HUES48 (cell line): Measurements from ENCODE around the gene TRMT10C.
"Not testable (repeated sequence)": the region's sequence is repeated elsewhere in the genome, so short reads cannot be mapped to it uniquely, and the experiment has no call there.

Experiments
- H3K27ac ChIP-seq: one replicate; pipeline ENCODE4 v1.7.0; 2013; ENCODE audit warnings: low read depth, low read length, inconsistent platforms
- H3K27me3 ChIP-seq: 2 replicates; pipeline ENCODE4 v1.6.1; 2013; ENCODE audit warnings: mild to moderate bottlenecking, low read length; ENCODE audit not compliant: control insufficient read depth, insufficient read depth
- H3K36me3 ChIP-seq: 2 replicates; pipeline ENCODE4 v1.6.1; 2013; ENCODE audit warnings: low read length; ENCODE audit not compliant: control insufficient read depth, insufficient read depth
- H3K4me1 ChIP-seq: 2 replicates; pipeline ENCODE4 v1.6.1; 2013; ENCODE audit warnings: mild to moderate bottlenecking, low read length; ENCODE audit not compliant: control insufficient read depth, insufficient read depth
- H3K4me3 ChIP-seq: 2 replicates; pipeline ENCODE4 v1.5.1; 2013; ENCODE audit warnings: mild to moderate bottlenecking, low read depth, low read length
- H3K9ac ChIP-seq: 2 replicates; pipeline ENCODE4 v1.6.1; 2013; ENCODE audit warnings: mild to moderate bottlenecking, low read depth, low read length, moderate library complexity
- H3K9me3 ChIP-seq: 2 replicates; pipeline ENCODE4 v1.6.1; 2013; ENCODE audit warnings: low read length; ENCODE audit not compliant: control insufficient read depth, insufficient read depth

TRMT10C gene

GRCh38 chr3:101588616-101589015 lies 26.9 kb downstream of the TRMT10C start:
- Histone ChIP-seq H3K27ac (no peak overlapping the region), H3K9me3 (no peaks in the 10 kb centered on the region), H3K4me1 (no peaks in the 10 kb centered on the region), H3K9ac (no peak overlapping the region), H3K27me3 (no peaks in the 10 kb centered on the region), H3K36me3 (peaks cover 89% of the 10 kb centered on the region), H3K4me3 (no peak overlapping the region)

GRCh38 chr3:101591071-101591470 lies 29.4 kb downstream of the TRMT10C start:
- Histone ChIP-seq H3K27ac (no peak overlapping the region), H3K27me3 (no peaks in the 10 kb centered on the region), H3K9me3 (no peaks in the 10 kb centered on the region), H3K4me3 (no peak overlapping the region), H3K4me1 (no peaks in the 10 kb centered on the region), H3K36me3 (peaks cover 80% of the 10 kb centered on the region), H3K9ac (no peak overlapping the region)

DNA sequence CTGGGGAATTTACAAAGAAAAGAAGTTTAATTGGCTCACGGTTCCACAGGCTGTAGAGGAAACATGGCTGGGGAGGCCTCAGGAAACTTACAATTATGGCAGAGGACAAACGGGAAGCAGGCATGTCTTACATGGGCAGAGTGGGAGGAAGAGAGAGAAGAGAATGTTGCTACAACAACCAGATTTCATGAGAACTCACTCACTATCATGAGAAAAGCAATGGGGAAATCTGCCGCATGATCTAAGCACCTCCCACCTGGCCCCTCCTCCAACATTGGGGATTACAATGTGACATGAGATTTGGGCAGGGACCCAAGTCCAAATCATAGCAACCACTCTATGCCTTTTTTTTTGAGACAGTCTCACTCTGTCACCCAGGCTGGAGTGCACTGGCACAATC lies 41.1 kb downstream of the TRMT10C start:
- Histone ChIP-seq H3K9me3 (no peaks in the 10 kb centered on the region), H3K4me3 (no peak overlapping the region), H3K9ac (no peak overlapping the region), H3K4me1 (no peaks in the 10 kb centered on the region), H3K36me3 (no peaks in the 10 kb centered on the region), H3K27me3 (no peaks in the 10 kb centered on the region), H3K27ac (no peak overlapping the region)

DNA sequence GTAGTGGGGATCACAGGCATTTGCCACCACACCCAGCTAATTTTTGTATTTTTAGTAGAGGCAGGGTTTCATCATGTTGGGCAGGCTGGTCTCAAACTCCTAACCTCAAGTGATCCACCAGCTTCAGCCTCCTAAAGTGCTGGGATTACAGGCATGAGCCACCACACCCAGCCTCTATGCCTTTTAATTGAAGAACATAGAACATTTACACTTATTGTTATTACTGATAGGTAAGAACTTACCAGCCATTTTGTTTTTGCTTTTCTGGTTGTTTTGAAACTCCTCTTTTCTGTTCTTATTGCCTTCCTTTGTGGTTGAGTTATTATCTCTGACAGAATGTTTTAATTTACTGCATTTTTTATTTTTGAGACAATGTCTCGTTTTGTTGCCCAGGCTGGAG lies 41.5 kb downstream of the TRMT10C start:
- no peak overlapping the region for H3K27ac ChIP-seq
- no peaks in the 10 kb centered on the region for H3K36me3 ChIP-seq
- H3K9me3 ChIP-seq, result no peaks in the 10 kb centered on the region
- no peak overlapping the region for H3K9ac ChIP-seq
- H3K4me3 ChIP-seq, result no peak overlapping the region
- no peaks in the 10 kb centered on the region for H3K27me3 ChIP-seq
- no peaks in the 10 kb centered on the region for H3K4me1 ChIP-seq

- H3K36me3 ChIP-seq, H3K9ac ChIP-seq, H3K9me3 ChIP-seq, H3K4me3 ChIP-seq, H3K27me3 ChIP-seq, H3K4me1 ChIP-seq: not testable (repeated sequence)
- H3K27ac ChIP-seq, result peak overlapping the region; percentile 35
Observed at GRCh38 chr3:101605398-101605797, 43.7 kb downstream of the TRMT10C start.

GRCh38 chr3:101611023-101611422 lies 49.4 kb downstream of the TRMT10C start:
- H3K27ac ChIP-seq, result no peak overlapping the region
- no peaks in the 10 kb centered on the region for H3K27me3 ChIP-seq
- H3K4me3 ChIP-seq, result no peak overlapping the region
- H3K36me3 ChIP-seq, result no peaks in the 10 kb centered on the region
- H3K9ac ChIP-seq, result no peak overlapping the region
- no peaks in the 10 kb centered on the region for H3K4me1 ChIP-seq
- H3K9me3 ChIP-seq, result no peaks in the 10 kb centered on the region

GRCh38 chr3:101613014-101613413 lies 51.3 kb downstream of the TRMT10C start:
- H3K9ac ChIP-seq, H3K9me3 ChIP-seq, H3K27me3 ChIP-seq, H3K4me3 ChIP-seq, H3K27ac ChIP-seq, H3K36me3 ChIP-seq, H3K4me1 ChIP-seq: not testable (repeated sequence)

- Histone ChIP-seq H3K9ac (no peak overlapping the region), H3K27me3 (no peaks in the 10 kb centered on the region), H3K27ac (no peak overlapping the region), H3K4me3 (no peak overlapping the region), H3K4me1 (no peaks in the 10 kb centered on the region), H3K9me3 (no peaks in the 10 kb centered on the region), H3K36me3 (no peaks in the 10 kb centered on the region)
Observed at GRCh38 chr3:101615525-101615924, 53.9 kb downstream of the TRMT10C start.
